Vagina (tissue), 2 donors: ENCODE data around the gene CYTH4. TPM values are rescaled to one million over a fixed set of nuclear protein-coding genes. Genes with fewer than 3 reads are reported as not detected.

Source experiments
- DNase-seq, 2 donors: peaks; one replicate each; pipeline ENCODE4 v3.0.0-alpha.2; 2017; ENCODE audit errors: extremely low spot score in 2 of 2
- H3K27ac ChIP-seq: fragments of 200-600 bp; sonication (generic); one replicate; pipeline ENCODE4 v1.5.1; 2019
- H3K27me3 ChIP-seq: fragments of 200-600 bp; sonication (generic); one replicate; pipeline ENCODE4 v1.5.1; 2019
- H3K36me3 ChIP-seq, 2 donors: fragments of 200-600 bp; sonication (generic); one replicate each; pipeline ENCODE4 v1.5.1; 2017 to 2019
- H3K4me1 ChIP-seq: fragments of 200-600 bp; sonication (generic); one replicate; pipeline ENCODE4 v1.5.1; 2019
- H3K4me3 ChIP-seq, 2 donors: fragments of 200-600 bp; sonication (generic); 1 replicate in 1 of 2; 2 replicates in 1 of 2; pipeline ENCODE4 v1.5.1; 2016 to 2019
- H3K9me3 ChIP-seq: fragments of 200-600 bp; sonication (generic); one replicate; pipeline ENCODE4 v1.5.1; 2019
- CTCF ChIP-seq, 3 experiments: fragments of 450-650 bp in 2 of 3; fragments of 200-600 bp in 1 of 3; sonication (generic) in 1 of 3; IDR thresholded peaks; one replicate each; pipeline ENCODE4 v1.5.1; 2017 to 2019; ENCODE audit warnings: antibody characterized with exemption in 3 of 3, mild to moderate bottlenecking in 2 of 3, moderate library complexity in 2 of 3
- POLR2A ChIP-seq, 2 donors: fragments of 450-650 bp; IDR thresholded peaks; one replicate each; pipeline ENCODE4 v1.6.1; 2017; ENCODE audit warnings: antibody characterized with exemption in 2 of 2, mild to moderate bottlenecking in 2 of 2, moderate library complexity in 2 of 2
- POLR2AphosphoS5 ChIP-seq, 2 donors: sonication (generic); formaldehyde crosslinking; IDR thresholded peaks; one replicate each; pipeline ENCODE4 v1.9.0; 2017; ENCODE audit warnings: antibody characterized with exemption in 2 of 2, mild to moderate bottlenecking in 2 of 2, low read depth in 1 of 2; ENCODE audit not compliant: insufficient read depth in 1 of 2
- intact Hi-C: fragments of 100-400 bp; cut with DNase I; formaldehyde crosslinking; loops from one replicate; pipeline ENCODE4 v1.15.1; 2023
- total RNA-seq: library from RNA; depleted of rRNA; stranded (reverse); fragments of >200 nt; gene quantifications from one replicate; pipeline ENCODE4 v1.2.3, GENCODE V29; 2016

CYTH4 gene
- total RNA-seq, 1 donor from 2014 or later = 16.2 TPM

DNA sequence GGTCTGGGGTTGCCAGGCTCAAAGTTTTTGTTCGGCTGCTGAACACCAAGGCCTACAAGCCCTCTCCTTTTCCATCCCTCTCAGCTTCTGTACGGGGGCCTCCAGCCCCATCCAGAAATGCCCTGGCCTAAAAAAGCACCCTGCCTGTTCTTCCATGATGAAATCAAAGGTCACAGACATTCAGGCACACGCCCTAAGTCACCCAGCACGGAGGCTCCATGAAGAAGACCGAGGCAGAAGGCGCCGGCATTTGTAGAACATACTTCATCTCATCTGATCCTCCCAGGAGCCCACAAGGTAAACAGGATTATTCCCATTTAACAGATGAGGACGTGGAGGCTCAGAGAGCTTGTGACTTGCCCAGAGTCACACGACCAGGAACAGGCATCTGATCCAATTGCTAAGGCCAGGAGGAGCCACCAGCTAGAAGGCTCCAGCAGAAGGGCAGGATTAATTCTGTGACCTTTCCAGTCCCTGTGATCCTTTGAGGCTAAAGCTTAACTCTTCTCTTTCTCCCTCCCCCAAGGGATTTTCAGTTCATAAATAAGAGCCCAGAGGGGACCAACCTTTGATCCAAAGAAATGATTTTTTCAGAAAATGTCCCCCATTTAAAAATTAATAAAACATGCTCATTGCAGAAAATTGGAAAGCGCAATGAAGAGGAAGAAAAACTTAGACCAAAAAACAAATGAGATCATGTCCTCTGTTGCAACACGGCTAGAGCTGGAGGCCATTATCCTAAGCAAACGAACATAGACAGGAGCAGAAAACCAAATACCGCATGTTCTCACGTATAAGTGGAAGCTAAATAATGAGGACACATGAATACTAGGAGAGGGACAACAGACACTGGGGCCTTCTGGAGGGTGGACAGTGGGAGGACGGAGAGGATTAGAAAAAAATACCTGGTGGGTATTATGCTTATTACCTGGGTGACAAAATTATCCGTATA lies 38.7 kb downstream of the CYTH4 start:
- intact Hi-C loops = loop anchor here (10.0 kb wide), 1 partner anchor 134 kb away; no protein-coding TSS in a partner anchor
- TF ChIP-seq POLR2A (IDR thresholded peaks at IDR 0.05) = no peak
- TF ChIP-seq POLR2AphosphoS5 (IDR thresholded peaks at IDR 0.05; ENCODE audit: insufficient read depth in 1 of 2, low read depth in 1 of 2) = no peak
- TF ChIP-seq CTCF (IDR thresholded peaks at IDR 0.05) = no peak
- peaks cover 4% of the 10 kb centered on the region for H3K27me3 ChIP-seq

DNA sequence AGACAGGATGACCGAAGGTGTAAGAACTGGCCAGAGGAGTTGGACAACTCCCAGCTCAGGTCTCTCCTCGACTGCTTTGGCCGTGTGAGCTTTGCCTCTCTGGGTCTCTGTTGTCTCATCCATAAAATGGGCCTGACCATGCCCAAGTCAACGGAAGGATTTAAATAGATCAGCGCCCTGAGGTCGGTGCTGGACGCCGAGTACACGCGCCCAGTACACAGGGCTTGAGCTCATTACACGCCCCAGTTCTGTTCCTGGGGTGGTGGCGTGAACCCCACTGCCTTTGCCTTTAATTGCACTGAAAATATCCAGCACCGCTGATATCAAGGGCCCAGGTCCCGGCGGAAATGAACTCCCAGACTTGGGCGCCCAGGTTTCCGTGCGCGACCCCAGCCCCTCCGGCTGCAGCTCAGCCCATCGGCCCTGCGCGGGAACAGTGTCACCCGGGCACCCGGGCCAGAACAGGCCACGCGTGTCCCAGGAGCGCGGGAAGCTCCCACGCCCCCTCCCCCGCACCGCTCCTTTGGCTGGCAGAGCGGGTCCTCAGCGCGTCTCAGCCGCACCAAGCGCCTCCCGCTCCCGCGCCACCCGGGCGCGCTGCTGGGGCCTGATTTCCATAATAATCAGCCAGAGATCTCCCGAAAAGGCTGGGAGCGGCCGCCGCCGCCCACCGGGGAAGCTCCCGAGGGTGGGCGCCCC lies 42.2 kb downstream of the CYTH4 start:
- no peak for DNase-seq
- H3K27me3 ChIP-seq = peaks cover 4% of the 10 kb centered on the region

More for the DNA sequence above, 38.7 kb downstream of the CYTH4 start:
- no peak overlapping the region for H3K27ac ChIP-seq
- H3K4me3 ChIP-seq = no peak overlapping the region
- no peaks in the 10 kb centered on the region for H3K36me3 ChIP-seq
- DNase-seq = no peak
- no peaks in the 10 kb centered on the region for H3K4me1 ChIP-seq
- no peaks in the 10 kb centered on the region for H3K9me3 ChIP-seq

GRCh38 chr22:37325039-37325395 lies 42.7 kb downstream of the CYTH4 start:
- H3K27me3 ChIP-seq = peaks cover 4% of the 10 kb centered on the region
- intact Hi-C loops = loop anchor here (10.0 kb wide), 1 partner anchor 130 kb away; no protein-coding TSS in a partner anchor

More for the DNA sequence above, 42.2 kb downstream of the CYTH4 start:
- TF ChIP-seq POLR2A (IDR thresholded peaks at IDR 0.05) = no peak
- no peak for TF ChIP-seq POLR2AphosphoS5 (IDR thresholded peaks at IDR 0.05; ENCODE audit: insufficient read depth in 1 of 2, low read depth in 1 of 2)
- no peak for TF ChIP-seq CTCF (IDR thresholded peaks at IDR 0.05)
- intact Hi-C loops = loop anchor here (10.0 kb wide), 1 partner anchor 130 kb away; no protein-coding TSS in a partner anchor
- Histone ChIP-seq H3K36me3 (no peaks in the 10 kb centered on the region), H3K4me3 (no peak overlapping the region), H3K27ac (no peak overlapping the region), H3K9me3 (no peaks in the 10 kb centered on the region), H3K4me1 (no peaks in the 10 kb centered on the region)

DNA sequence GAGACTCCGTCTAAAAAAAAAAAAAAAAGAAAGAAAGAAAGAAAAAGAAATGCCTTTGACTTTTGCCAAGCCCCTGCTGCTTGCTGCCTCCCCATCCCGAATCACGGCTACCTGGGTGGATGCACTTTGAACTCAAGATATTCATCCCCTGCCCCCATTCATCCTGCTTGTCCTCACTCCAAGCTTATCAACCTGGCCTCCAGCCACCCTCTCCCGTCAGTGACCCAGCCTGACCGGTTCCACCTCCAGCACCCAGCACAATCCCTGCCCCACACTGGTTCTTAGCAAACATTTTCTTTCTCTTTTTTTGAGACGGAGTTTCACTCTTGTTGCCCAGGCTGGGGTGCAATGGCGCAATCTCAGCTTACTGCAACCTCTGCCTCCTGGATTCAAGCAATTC lies 44.4 kb downstream of the CYTH4 start:
- intact Hi-C loops = loop anchor here (10.0 kb wide), 1 partner anchor 128 kb away; no protein-coding TSS in a partner anchor

More at GRCh38 chr22:37325039-37325395, 42.7 kb downstream of the CYTH4 start:
- H3K9me3 ChIP-seq = no peaks in the 10 kb centered on the region
- H3K36me3 ChIP-seq = no peaks in the 10 kb centered on the region
- H3K4me3 ChIP-seq = no peak overlapping the region
- H3K4me1 ChIP-seq = no peaks in the 10 kb centered on the region
- DNase-seq = no peak
- no peak for TF ChIP-seq CTCF (IDR thresholded peaks at IDR 0.05)
- no peak for TF ChIP-seq POLR2AphosphoS5 (IDR thresholded peaks at IDR 0.05; ENCODE audit: insufficient read depth in 1 of 2, low read depth in 1 of 2)
- TF ChIP-seq POLR2A (IDR thresholded peaks at IDR 0.05) = no peak
- no peak overlapping the region for H3K27ac ChIP-seq

More for the DNA sequence above, 44.4 kb downstream of the CYTH4 start:
- DNase-seq = no peak
- no peaks in the 10 kb centered on the region for H3K9me3 ChIP-seq
- TF ChIP-seq CTCF (IDR thresholded peaks at IDR 0.05) (no peak), POLR2AphosphoS5 (IDR thresholded peaks at IDR 0.05; ENCODE audit: insufficient read depth in 1 of 2, low read depth in 1 of 2) (no peak), POLR2A (IDR thresholded peaks at IDR 0.05) (no peak)
- H3K4me1 ChIP-seq = no peaks in the 10 kb centered on the region
- peaks cover 4% of the 10 kb centered on the region for H3K27me3 ChIP-seq
- H3K4me3 ChIP-seq = no peak overlapping the region
- H3K36me3 ChIP-seq = no peaks in the 10 kb centered on the region
- H3K27ac ChIP-seq = no peak overlapping the region
